CD4-positive, alpha-beta T cell treated with Interleukin-10 for 1 hour (primary cell): ENCODE results near the gene ADAMTS2.

Experiments
- DNase-seq: peaks from one replicate; pipeline ENCODE4 v3.0.0-alpha.2; 2020

ADAMTS2 gene

GRCh38 chr5:179309383-179309670 lies 35.9 kb downstream of the ADAMTS2 start:
- DNase-seq = no peak

GRCh38 chr5:179308563-179309382 lies 36.5 kb downstream of the ADAMTS2 start:
- DNase-seq = no peak

GRCh38 chr5:179307931-179308471 lies 37.3 kb downstream of the ADAMTS2 start:
- no peak for DNase-seq

- no peak for DNase-seq
Measured at GRCh38 chr5:179307013-179307800, 38.1 kb downstream of the ADAMTS2 start.

- no peak for DNase-seq
Measured at GRCh38 chr5:179306191-179307012, 38.9 kb downstream of the ADAMTS2 start.

- DNase-seq = no peak
Measured at GRCh38 chr5:179304871-179305270, 40.4 kb downstream of the ADAMTS2 start.

GRCh38 chr5:179304466-179304865 lies 40.8 kb downstream of the ADAMTS2 start:
- DNase-seq = no peak

GRCh38 chr5:179303451-179304200 lies 41.6 kb downstream of the ADAMTS2 start:
- DNase-seq = no peak

- no peak for DNase-seq
Measured at GRCh38 chr5:179302499-179303185, 42.6 kb downstream of the ADAMTS2 start.

GRCh38 chr5:179301796-179302195 lies 43.5 kb downstream of the ADAMTS2 start:
- no peak for DNase-seq

GRCh38 chr5:179301376-179301775 lies 43.9 kb downstream of the ADAMTS2 start:
- no peak for DNase-seq

GRCh38 chr5:179300581-179301180 lies 44.6 kb downstream of the ADAMTS2 start:
- DNase-seq = no peak

GRCh38 chr5:179298181-179298993 lies 46.9 kb downstream of the ADAMTS2 start:
- DNase-seq = no peak

GRCh38 chr5:179297486-179298180 lies 47.6 kb downstream of the ADAMTS2 start:
- DNase-seq = no peak

- no peak for DNase-seq
Measured at GRCh38 chr5:179297026-179297425, 48.2 kb downstream of the ADAMTS2 start.

- no peak for DNase-seq
Measured at GRCh38 chr5:179296150-179296821, 49.0 kb downstream of the ADAMTS2 start.

- no peak for DNase-seq
Measured at GRCh38 chr5:179295778-179296149, 49.5 kb downstream of the ADAMTS2 start.

- DNase-seq = no peak
Measured at GRCh38 chr5:179294891-179295777, 50.1 kb downstream of the ADAMTS2 start.
